Upper lobe of left lung (tissue), 6 donors: ENCODE results near the gene VWA8. TPM values are rescaled to one million over a fixed set of nuclear protein-coding genes. Genes with fewer than 3 reads are reported as not detected.

Source experiments
- ATAC-seq, 2 donors: fragments of 200-7000 bp; cut with Tn5 transposase; one replicate each; pipeline ENCODE4 v1.9.1; 2022; ENCODE audit warnings: mild to moderate bottlenecking in 2 of 2, moderate library complexity in 2 of 2; ENCODE audit not compliant: low FRiP score in 2 of 2
- DNase-seq, 2 donors: peaks; one replicate each; pipeline ENCODE4 v3.0.0-alpha.2; 2019 to 2020
- H3K27ac ChIP-seq, 4 donors: fragments of 200-600 bp; sonication (generic); one replicate each; pipeline ENCODE4 v1.5.1; 2016 to 2019
- H3K27me3 ChIP-seq, 4 donors: fragments of 200-600 bp; sonication (generic); one replicate each; pipeline ENCODE4 v1.5.1; 2017 to 2019
- H3K36me3 ChIP-seq, 4 donors: fragments of 200-600 bp; sonication (generic); one replicate each; pipeline ENCODE4 v1.5.1; 2016 to 2019
- H3K4me1 ChIP-seq, 4 donors: fragments of 200-600 bp; sonication (generic); one replicate each; pipeline ENCODE4 v1.5.1; 2018 to 2019
- H3K4me3 ChIP-seq, 4 donors: fragments of 200-600 bp; sonication (generic); one replicate each; pipeline ENCODE4 v1.5.1; 2017 to 2019; ENCODE audit warnings: mild to moderate bottlenecking in 2 of 4, moderate library complexity in 1 of 4
- H3K9me3 ChIP-seq, 4 donors: fragments of 200-600 bp; sonication (generic); one replicate each; pipeline ENCODE4 v1.5.1; 2018 to 2019
- EP300 ChIP-seq, 4 donors: sonication (generic); formaldehyde crosslinking; IDR thresholded peaks; one replicate each; pipeline ENCODE4 v1.5.1; 2017; ENCODE audit warnings: antibody characterized with exemption in 4 of 4, control low read depth in 2 of 4
- POLR2A ChIP-seq, 4 donors: fragments of 450-650 bp; IDR thresholded peaks; one replicate each; pipeline ENCODE4 v1.5.1; 2016 to 2017; ENCODE audit warnings: antibody characterized with exemption in 4 of 4, mild to moderate bottlenecking in 2 of 4
- POLR2AphosphoS5 ChIP-seq, 2 donors: sonication (generic); formaldehyde crosslinking; IDR thresholded peaks; one replicate each; pipeline ENCODE4 v1.5.1; 2017; ENCODE audit warnings: antibody characterized with exemption in 2 of 2
- WGBS, 2 donors: methylation state at CpG; one replicate each; pipeline ENCODE4 v1.1.5; 2017 to 2018; 5-methylcytosine and 5-hydroxymethylcytosine counted together
- total RNA-seq, 6 donors: library from RNA; depleted of rRNA in 4 of 6; stranded (reverse); fragments of >200 nt in 4 of 6; gene quantifications; one replicate each; pipeline versions ENCODE4 v1.1.0 to v1.2.1, GENCODE V29; 2016 to 2021
- TF ChIP-seq, protein P1 (sequence below), 6 experiments: fragments of 450-650 bp in 4 of 6; fragments of 200-600 bp in 2 of 6; sonication (generic) in 2 of 6; IDR thresholded peaks; one replicate each; pipeline ENCODE4 v1.5.1; 2016 to 2019; ENCODE audit warnings: antibody characterized with exemption in 6 of 6
- donor health status: DM: no; HTN: no; CAD: no; lungs with moderate emphysema.
- donor health status: DM: no; HTN: yes; CAD: no; lungs with severe emphysema.

The VWA8 gene
- total RNA-seq, 6 donors from 2014 or later: 15.0 to 39.8 (median 16.9) TPM

DNA sequence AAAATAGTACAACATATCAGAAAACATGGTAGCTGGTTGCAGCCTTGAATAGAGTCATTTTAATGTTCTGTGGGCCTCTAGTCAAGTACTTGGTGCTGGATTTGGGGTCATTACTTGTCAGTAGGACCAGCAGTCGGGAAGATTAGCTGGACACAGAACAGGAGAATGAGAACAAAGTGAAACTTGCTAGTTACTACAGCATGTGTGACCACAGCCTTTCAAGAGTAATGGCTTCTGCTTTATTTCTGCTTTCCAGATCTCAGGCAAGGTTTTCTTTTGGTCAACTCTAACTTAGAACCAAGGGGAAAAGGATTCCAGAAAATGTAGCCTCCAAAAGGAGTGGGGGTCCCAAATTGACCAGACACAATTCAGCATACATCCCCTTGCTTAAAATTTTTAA is 17.1 kb upstream of the VWA8 start:
- ATAC-seq: no peak
- no peak for DNase-seq
- H3K4me1 ChIP-seq: no peaks in the 10 kb centered on the region
- H3K36me3 ChIP-seq: no peaks in the 10 kb centered on the region
- H3K9me3 ChIP-seq: no peaks in the 10 kb centered on the region
- H3K4me3 ChIP-seq: no peak overlapping the region
- no peaks in the 10 kb centered on the region for H3K27me3 ChIP-seq
- H3K27ac ChIP-seq: no peak overlapping the region
- WGBS, 2 donors: 65 to 78% methylated on average over 1 of the region's 1 CpG
- TF ChIP-seq, protein P1, sequence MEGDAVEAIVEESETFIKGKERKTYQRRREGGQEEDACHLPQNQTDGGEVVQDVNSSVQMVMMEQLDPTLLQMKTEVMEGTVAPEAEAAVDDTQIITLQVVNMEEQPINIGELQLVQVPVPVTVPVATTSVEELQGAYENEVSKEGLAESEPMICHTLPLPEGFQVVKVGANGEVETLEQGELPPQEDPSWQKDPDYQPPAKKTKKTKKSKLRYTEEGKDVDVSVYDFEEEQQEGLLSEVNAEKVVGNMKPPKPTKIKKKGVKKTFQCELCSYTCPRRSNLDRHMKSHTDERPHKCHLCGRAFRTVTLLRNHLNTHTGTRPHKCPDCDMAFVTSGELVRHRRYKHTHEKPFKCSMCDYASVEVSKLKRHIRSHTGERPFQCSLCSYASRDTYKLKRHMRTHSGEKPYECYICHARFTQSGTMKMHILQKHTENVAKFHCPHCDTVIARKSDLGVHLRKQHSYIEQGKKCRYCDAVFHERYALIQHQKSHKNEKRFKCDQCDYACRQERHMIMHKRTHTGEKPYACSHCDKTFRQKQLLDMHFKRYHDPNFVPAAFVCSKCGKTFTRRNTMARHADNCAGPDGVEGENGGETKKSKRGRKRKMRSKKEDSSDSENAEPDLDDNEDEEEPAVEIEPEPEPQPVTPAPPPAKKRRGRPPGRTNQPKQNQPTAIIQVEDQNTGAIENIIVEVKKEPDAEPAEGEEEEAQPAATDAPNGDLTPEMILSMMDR (IDR thresholded peaks at IDR 0.05): no peak
- TF ChIP-seq EP300 (IDR thresholded peaks at IDR 0.05) (no peak), POLR2AphosphoS5 (IDR thresholded peaks at IDR 0.05) (no peak), POLR2A (IDR thresholded peaks at IDR 0.05) (no peak)

DNA sequence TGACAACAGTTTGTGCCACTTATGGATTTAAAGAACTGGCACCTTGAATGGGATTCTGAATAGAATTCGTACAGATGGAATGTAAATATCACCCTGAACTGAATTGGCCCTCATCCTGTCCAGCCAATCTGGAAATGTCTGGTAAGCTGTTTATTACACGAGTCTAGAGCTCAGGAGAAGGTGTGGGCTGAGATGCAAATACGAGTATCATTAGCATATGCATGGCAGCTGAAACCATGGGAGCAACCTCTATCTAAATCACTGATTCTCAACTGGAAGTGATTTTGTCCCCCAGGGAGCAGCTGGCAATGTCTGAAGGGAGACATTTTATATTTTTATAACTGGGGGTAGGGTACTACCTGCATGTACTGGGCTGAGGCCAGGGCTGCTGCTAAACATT is 15.6 kb upstream of the VWA8 start:
- H3K27ac ChIP-seq: no peak overlapping the region
- H3K9me3 ChIP-seq: no peaks in the 10 kb centered on the region
- WGBS, 2 donors: 38 to 55% methylated on average over 3 of the region's 3 CpGs
- no peak for TF ChIP-seq POLR2A (IDR thresholded peaks at IDR 0.05)
- TF ChIP-seq, protein P1 (IDR thresholded peaks at IDR 0.05): no peak
- no peak for TF ChIP-seq POLR2AphosphoS5 (IDR thresholded peaks at IDR 0.05)
- TF ChIP-seq EP300 (IDR thresholded peaks at IDR 0.05): no peak
- no peak overlapping the region for H3K4me3 ChIP-seq
- H3K4me1 ChIP-seq: no peaks in the 10 kb centered on the region
- ATAC-seq: no peak
- no peak for DNase-seq
- no peaks in the 10 kb centered on the region for H3K36me3 ChIP-seq
- H3K27me3 ChIP-seq: no peaks in the 10 kb centered on the region

DNA sequence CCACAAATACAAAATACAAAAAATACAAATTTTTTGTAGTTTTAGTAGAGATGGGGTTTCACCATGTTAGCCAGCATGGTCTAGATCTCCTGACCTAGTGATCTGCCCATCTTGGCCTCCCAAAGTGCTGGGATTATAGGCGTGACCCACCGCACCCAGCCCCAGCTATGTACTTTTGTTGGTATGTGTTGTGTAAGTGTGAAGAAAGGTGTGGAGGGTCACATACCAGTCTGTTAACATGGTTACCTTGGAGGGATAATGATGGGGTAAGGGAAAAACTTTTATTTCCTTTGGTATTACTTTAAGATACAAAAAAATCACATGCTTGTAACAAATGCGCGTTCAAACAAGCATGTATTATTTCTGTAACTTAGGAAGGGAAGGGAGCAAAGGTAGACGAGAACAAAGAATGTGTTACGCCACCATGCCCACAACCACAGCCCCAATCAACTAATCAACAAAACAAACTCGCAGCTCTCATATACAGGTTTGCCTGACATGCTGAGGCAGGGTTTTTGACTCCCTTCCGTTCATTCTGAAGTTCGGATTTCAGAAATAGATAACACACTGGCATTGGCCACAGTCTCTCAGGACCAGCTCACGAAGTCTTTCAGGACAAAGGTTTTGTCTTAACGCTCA is 13.5 kb upstream of the VWA8 start:
- H3K4me1 ChIP-seq: no peaks in the 10 kb centered on the region
- no peak for DNase-seq
- H3K27ac ChIP-seq: no peak overlapping the region
- no peaks in the 10 kb centered on the region for H3K36me3 ChIP-seq
- ATAC-seq: no peak
- H3K9me3 ChIP-seq: no peaks in the 10 kb centered on the region
- H3K27me3 ChIP-seq: no peaks in the 10 kb centered on the region
- 86 to 88% methylated on average over 11 of the region's 11 CpGs for WGBS, 2 donors
- TF ChIP-seq POLR2AphosphoS5 (IDR thresholded peaks at IDR 0.05) (no peak), POLR2A (IDR thresholded peaks at IDR 0.05) (no peak), EP300 (IDR thresholded peaks at IDR 0.05) (no peak)
- TF ChIP-seq, protein P1 (IDR thresholded peaks at IDR 0.05): no peak
- no peak overlapping the region for H3K4me3 ChIP-seq

DNA sequence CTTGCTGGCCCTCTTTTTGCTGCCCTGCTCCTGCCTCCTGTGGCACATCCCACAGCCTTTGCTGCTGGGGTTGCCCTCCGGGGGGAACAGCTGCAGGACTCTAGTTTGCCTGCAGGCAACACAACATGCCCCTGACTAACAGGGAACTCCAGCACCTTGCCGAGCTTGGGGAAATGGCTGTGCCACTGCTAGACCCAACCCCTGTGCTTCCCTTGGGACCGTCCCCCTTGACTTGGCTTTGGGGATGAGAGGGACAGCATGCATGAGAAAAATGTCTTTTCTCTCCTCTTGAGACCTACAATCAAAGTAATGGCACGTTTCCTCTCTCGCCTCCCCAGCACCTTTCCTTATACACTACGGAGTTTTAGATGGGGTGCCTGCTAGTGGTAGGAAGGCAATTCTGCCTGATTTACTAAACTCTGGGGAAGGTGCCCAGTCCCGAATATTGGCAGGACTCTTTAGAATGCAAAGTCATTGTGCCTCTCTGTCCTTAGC is 12.4 kb upstream of the VWA8 start:
- Histone ChIP-seq H3K4me3 (no peak overlapping the region), H3K27me3 (no peaks in the 10 kb centered on the region), H3K9me3 (no peaks in the 10 kb centered on the region), H3K27ac (no peak overlapping the region), H3K36me3 (no peaks in the 10 kb centered on the region), H3K4me1 (no peaks in the 10 kb centered on the region)
- DNase-seq (no peak), ATAC-seq (no peak)
- 69 to 75% methylated on average over 5 to 7 of the region's 7 CpGs for WGBS, 2 donors
- TF ChIP-seq POLR2AphosphoS5 (IDR thresholded peaks at IDR 0.05): no peak
- TF ChIP-seq, protein P1 (IDR thresholded peaks at IDR 0.05): no peak

DNA sequence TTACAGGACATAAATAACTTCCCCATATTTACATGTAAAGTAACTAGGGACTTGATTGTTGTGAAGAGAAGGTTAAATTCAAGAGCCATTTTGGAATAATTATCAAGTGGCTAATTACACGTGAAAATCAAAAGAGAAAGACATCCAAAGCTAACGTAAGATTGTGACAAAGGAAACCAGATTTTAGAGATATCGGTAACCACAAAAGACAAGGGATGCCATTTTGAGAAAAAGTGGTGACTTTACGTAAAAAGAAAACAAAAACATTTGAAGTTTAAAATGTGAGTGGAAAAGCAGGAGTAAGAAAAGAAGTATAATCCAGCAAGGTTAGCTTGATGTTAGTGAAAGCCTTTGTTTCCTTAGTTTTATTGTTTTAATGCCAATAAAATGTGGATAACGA is 10.9 kb upstream of the VWA8 start:
- DNase-seq (no peak), ATAC-seq (no peak)
- Histone ChIP-seq H3K27ac (no peak overlapping the region), H3K9me3 (no peaks in the 10 kb centered on the region), H3K4me3 (no peak overlapping the region), H3K4me1 (no peaks in the 10 kb centered on the region), H3K36me3 (no peaks in the 10 kb centered on the region), H3K27me3 (no peaks in the 10 kb centered on the region)
- WGBS, 2 donors: 81 to 88% methylated on average over 5 of the region's 5 CpGs
- TF ChIP-seq POLR2A (IDR thresholded peaks at IDR 0.05) (no peak), EP300 (IDR thresholded peaks at IDR 0.05) (no peak)
- TF ChIP-seq, protein P1 (IDR thresholded peaks at IDR 0.05): no peak
